Activated CD8-positive, alpha-beta memory T cell treated with anti-CD3 and anti-CD28 coated beads, Interleukin-2, amount 50 U/mL, for 24 hours (primary cell): ENCODE measurements around the gene CTU2.

ENCODE experiments used
- DNase-seq: peaks from one replicate; pipeline ENCODE4 v3.0.0-alpha.2; 2020; ENCODE audit errors: extremely low read depth

Gene CTU2

DNA sequence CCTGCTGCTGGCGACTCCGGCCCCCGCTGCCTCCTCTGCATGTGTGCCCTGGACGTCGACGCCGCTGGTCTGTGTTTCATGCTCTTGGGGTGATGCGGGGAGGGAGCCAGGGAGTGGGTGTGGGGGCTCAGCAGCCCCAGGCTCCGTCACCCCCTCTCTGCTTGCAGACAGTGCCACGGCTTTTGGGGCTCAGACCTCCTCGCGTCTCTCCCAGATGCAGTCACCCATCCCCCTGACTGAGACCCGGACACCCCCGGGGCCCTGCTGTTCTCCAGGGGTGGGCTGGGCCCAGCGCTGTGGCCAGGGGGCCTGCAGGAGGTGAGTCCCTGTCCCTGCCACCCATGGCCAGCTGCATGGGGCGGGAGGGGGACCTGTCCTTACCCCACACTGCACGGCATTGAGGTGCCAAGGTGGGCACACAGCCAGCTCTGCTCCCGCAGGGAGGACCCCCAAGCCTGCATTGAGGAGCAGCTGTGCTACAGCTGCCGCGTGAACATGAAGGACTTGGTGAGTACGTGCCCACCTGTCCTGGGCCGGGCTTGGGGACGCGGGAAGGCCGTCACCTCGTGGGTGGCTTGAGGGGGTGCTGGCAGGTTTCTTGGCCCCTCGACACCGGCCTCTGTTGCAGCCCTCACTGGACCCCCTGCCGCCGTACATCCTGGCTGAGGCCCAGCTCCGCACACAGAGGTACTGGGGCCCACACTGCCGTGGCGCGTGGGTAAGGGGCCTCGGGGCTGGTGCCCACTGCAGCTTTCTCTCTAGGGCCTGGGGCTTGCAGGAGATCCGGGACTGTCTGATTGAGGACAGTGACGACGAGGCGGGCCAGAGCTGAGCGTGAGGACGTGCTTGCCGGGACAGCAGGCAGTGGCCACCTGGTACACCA, 8.4 kb downstream of the CTU2 start:
- no peak for DNase-seq

DNA sequence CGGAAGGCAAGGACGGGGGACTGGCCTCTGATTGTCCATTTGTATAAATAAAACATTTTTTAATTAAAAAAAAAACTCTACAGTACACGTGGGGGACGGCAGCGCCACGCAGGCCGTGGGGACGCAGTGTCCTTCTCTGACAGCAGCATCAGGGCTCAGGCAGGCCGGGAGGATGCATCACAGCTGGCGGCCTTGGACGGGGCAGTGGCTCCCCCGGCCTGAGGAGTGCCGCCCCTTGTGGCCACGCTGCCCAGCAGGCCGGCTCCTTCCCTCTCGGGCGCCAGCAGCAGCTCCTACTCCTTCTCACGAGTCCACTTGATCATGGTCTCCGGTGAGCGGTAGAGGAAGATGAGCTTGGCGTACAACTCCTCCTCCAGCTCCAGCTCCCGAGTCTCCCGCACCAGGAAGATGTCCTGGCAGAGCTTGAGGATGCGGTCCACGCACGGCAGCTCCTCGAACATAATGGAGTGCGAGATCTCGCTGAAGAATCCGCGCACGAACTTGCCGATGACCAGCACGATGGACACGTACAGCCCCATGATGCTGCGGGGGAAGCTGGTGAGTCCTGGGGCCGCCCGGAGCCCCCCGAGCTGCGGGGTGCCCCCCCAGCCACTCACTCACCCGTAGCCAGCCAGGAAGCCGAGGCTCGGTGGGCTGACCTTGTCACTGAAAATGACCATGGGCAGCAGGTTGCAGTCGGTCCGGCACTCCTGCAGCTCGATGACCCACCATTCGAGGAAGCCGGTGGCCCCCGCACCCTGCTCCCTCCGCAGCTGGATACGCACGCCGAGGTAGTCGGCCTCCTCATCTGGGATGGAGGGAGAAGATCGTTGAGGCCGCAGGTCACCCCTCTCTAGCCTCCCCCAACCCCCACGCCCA, 9.2 kb downstream of the CTU2 start:
- DNase-seq, result no peak

DNA sequence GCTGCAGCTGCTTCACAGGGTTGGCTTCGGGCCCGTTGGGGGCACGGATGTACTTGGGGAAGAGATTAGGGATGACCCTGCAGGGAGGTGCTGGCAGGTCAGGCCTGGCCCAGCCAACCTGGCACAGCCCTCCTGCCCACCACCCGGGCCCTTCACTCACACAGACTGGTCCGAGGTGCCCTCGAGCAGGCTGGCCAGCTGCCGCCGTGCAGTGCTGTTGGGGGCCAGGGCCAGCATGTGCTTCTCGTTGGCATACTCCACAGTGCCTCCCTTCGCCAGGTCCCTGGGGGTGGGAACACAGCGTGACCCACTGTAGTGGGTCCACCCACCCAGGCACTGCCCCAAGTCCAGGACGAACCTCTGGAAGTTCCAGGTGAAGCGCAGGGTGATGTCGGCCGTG, 9.9 kb downstream of the CTU2 start:
- no peak for DNase-seq

DNA sequence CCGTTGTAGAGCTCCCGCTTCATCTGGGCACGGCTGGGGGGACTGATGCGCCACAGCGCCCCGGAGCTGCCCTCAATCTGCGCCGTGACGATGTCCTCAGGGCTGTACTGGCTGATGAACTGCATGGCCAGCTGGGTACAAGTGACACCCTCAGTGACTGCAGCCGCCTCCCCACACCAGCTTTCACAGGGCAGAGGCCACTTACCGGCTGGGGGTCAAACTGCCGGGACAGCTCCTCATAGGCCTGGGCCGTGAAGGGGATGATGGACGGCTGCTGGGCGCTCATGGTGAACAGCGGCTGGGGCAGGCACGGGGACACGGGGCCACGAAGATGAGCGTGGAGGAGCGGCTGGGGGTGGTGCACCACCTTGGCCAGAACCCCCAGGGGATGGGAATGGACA, 10.3 kb downstream of the CTU2 start:
- no peak for DNase-seq

DNA sequence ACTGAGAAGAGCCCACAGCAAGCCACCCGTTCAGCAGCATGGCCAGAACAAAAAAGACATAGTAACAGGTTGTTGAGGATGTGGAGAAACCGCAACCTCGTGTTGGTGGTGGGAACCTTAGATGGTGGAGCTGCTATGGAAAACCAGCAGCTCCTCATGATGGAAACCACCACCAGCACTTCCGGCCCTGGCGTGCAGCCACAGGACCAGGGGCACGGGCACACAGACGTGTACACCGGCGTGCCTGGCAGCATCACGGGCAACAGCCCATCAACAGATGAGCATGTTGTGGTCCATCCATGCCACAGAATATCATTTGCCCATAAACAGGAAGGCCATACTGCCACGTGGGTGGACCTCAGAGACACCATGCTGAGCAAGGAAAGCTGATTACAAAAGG, 11.9 kb downstream of the CTU2 start:
- no peak for DNase-seq

DNA sequence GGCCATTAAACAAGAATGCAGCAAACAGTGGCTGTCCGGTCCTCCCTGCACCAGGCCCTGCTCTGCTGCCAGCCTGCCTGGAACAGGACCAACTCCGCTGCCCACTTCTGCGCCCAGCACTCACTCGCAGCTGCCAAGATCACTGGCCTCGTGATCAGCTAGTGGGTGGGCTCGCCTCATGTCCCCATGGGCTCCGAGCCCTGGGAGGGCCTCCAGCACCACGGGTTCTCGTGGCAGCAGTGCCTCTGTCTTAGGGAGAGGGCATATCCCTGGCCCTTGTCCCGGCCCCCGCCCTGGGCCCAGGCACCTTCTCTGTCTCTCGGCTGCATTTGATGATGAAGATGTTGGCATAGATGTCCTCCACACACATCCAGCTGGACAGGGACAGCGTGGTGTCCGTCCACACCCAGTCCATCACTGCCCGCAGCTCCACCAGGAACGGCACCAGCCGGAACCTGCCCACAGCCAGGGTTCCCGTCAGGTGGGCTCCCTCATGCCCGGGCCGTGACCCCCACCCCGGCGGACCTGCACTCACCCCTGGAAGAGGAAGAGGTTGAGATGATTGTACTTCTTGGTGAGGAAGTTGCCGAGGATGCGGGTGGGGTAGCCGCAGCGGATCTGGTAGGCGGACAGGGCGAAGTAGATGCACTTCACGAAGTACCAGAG, 13.1 kb downstream of the CTU2 start:
- no peak for DNase-seq

DNA sequence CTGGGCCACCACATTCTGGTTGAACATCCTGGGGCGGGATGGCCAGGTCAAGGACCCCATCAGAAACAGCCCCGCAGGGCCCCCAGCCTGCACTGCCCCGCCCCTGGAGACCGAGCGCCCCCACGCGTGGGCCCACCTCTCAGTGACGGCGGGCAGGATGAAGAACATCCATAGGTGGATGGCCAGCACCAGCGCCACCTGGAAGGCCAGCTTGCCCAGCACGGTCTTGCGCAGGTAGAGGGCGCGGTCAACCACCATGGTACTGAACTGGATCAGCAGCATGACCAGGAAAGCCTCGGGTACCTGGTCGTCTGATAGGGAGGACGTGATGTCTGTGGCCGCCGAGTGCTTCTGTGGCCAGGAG, 13.6 kb downstream of the CTU2 start:
- no peak for DNase-seq

DNA sequence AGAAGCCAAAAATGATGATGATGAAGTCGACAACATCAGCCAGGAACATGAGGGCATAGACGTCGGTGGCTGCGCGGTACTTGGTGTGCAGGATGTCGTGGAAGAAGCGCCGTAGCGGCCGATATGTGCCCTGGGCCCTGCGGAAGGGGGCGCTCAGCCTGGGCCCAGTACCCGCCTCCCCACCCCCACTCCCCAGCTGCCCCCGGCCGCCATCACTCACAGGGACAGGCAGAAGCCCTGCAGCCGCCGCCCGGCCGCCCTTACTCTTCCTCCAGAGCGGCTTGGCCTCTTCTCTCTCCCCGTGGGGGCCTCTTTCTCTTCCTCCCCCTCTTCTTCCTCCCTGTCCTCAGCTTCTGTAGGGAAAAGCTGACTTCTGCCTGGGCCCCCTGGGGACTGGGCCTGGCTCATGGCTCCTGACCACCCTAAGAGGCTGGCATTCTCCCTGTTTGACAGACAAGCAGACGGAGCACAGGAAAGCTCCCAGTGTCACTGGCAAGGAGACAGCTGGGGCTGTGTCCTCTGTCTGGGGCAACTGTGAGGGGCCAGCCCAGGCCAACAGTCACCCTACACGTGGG, 14.2 kb downstream of the CTU2 start:
- DNase-seq, result no peak

DNA sequence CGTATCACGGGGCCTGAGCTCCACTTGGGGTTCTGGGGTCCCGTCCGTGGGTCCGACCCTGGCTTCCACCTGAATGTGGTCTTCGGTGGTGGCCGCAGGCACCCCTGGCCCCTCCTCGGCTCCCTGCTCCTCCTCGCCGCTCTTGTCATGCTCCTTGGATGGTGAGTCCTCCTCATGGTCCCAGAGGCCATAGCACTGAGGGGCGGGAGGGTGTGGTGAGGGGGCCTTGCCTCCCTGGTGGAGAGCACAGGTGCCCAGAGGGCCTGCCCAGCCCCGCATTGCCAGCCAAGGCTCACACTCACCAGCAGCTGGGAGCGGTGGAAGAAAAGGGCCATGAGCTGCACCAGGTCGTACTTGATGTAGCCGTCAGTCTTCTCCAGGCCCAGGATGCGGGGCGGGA, 14.9 kb downstream of the CTU2 start:
- no peak for DNase-seq

DNA sequence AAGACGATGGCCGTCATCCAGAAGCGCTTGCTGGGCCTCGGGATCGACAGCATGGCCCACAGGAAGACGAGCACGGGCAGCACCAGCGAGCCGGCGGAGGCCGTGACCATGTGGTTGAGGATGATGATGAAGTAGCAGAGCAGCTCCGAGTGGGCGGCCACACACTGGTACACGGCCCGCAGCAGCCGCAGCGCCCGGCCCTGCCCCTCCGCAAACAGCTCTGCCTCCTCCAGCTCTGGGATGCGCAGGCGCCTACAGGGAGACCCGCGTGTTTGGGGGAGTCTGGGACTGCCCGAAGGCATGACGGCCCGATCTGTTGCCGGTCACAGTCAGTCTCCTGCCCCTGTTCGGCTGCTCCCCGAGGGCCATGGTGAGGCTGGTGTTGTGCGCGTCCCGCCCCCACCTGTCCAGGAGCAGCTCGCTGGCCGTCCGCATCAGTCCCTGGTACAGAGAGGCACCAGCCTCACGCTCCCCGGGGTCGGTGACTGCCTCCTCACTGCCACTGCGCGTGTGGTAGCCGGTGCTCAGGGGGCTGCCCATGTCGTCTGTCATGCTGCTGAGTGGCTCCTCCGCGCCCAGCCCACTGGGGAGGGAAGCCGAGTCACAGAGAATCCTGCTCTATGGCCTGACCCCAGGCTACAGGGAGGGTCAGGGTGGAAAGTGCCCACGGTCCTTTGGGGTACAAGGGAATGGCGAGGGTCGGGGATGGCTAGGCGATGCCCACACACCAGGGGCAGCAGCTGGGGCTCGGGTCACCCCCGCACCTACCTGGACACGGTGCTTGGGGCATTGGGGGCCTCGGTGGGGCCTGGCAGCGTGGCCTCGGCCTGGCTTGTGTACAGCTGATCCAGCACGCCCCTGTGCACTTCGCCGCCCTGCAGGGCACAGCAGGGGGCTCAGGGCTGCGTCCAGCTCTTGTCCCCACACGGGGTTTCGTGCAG, 15.8 kb downstream of the CTU2 start:
- DNase-seq, result no peak

DNA sequence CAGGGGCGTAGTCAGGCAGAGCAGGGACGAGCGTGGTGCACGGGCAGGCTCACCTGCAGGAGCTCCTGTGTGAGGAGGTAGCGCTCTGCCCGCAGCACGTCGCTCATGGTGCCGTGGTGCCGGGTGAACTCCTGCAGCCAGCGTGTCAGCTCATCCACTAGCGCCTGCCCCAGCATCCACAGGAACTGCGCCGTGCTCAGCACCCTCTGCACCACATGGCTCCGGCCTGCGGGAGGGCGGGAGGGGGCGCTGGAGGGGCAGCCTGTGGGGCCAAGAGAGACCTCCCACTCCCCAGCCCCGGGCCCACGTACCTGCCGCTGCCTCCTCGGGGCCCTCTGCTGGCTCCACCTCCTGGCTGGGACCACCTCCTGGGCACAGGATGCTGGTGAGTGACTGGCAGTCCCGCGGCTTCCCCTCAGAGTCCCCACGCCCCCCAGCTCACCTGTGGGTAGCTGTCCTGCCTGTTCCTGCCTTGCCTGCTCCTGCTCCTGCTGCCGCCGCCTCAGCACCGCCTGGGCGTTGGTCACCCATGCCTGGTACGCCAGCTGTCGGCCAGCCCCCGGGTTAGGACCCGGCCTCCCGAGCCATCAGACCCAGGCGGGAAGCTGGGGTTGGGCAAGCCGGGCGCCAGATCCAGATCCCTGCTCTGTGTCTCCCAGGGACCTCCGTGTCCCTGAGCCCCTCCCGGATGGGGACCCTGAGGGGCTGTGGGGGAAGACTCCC, 16.6 kb downstream of the CTU2 start:
- DNase-seq, result no peak

DNA sequence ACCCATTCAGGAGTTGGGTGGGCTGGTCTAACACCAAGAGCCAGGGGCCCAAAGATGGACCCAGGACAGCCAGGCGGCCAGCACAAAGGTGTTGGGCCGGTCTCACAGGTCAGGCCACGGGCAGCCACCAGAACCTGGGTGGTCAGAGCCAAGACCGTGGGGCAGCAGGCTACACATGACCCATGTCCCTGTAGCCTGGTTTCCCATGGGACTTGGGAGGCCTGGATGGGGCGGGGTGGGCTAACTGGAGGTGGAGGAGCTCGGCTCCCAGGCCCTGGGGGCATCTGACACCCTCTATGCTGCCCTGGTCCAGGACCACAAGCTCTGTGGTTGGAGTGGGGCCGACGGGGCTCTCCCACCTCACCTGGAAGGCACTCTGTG, 17.2 kb downstream of the CTU2 start:
- no peak for DNase-seq

DNA sequence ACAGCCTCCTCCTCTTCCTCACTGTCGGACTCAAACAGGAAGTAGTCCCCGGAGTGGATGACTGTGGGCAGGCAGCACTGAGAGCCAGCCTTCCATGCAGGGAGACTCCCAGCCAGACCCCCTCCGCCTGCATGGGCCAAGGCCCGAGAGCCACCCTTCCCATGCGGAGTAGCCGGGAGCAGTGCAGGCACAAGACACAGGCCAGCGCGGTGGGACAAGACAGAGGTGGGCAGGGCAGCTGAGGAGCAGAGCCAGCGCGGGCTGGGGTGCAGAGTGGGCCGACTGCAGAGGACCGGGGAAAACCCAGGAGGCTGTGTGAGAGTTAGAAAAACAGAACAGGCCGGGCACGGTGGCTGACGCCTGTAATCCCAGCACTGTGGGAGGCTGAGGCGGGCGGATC, 17.6 kb downstream of the CTU2 start:
- DNase-seq, result no peak

DNA sequence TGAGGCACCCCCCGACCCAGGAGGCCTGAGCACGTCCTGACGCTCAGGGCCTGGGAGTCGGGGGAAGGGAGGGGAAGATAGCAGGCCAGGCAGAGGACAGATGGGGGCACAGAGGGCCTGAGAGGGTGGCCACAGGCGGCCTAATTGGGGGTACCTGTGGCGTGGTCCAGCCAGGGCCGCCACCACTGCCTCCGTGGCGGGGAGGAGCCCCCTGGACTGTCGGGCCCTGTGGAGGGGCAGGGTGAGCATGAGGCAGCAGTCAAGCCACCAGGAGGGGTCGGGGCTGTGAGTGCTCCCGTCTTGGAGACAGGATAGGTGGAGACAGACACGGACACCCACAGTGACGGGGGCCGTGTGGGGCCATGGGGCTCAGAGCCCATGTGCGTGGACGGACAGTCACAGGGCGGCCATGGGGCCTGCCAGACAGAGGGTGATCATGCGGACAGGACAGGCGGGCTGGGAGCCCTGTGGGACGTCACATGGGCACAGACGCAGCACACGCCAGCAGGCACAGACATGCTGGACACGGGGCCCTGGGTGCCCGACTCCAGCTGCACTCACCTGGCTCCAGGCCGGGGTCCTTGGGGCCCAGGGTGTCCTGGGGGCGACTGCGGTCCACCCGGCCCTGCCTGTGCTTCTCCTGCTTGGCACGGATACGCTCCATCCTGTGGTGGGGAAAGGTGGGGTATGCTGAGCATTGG, 18.7 kb downstream of the CTU2 start:
- DNase-seq, result no peak

DNA sequence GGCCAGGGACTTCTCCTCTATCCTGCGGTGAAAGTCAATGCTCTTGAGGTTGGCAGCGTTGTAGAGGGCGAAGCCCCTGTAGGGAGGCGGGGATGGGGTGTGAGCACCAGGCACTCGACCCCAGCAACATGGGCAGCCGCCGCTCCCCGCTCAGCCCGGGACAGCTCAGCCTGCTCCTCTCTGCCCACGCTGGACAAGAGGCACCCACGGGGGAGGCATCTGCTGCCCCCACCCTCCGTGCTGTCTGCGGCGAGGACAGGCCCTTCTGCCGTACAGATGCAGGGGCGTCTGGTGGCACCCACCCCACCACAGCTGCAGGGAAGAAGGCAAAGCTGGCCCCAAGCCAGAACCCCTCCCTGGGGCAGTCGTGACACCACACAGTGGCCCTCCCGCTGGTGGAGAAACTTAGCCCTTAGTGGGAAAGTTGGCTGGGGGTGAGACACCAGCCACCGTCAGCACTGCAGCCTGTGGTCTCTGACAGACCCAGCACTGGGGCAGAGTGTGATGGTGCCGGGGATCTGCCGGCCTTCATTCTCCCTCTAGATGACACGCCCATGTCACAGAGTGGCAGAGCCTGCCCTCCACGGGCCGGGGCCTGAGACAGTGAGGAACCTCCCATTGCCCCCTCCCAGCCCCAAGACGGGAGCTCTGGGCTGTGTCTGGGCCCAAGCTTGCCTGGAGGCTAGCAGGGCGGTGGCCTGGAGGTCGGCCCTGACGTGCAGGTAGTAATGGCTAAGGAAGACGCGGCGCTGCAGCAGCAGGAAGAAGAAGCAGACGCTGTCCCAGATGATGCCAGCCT, 19.5 kb downstream of the CTU2 start:
- DNase-seq, result no peak

DNA sequence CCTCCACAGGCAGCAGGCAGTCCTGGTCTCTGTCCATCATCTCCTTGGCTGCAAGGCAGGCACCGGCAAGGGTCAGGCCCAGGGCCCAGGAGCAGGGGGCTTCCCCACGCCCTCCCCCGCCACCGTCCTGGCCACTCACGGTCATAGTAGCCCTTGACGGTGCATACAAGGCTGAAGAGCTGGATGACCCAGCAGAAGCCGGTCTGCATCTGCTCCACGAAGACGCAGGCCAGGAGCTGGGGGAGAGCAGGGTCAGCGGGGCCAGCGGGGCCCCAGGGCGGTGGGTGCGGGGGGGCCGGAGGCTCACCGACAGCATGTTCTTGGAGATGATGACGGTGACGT, 20.1 kb downstream of the CTU2 start:
- DNase-seq, result no peak

DNA sequence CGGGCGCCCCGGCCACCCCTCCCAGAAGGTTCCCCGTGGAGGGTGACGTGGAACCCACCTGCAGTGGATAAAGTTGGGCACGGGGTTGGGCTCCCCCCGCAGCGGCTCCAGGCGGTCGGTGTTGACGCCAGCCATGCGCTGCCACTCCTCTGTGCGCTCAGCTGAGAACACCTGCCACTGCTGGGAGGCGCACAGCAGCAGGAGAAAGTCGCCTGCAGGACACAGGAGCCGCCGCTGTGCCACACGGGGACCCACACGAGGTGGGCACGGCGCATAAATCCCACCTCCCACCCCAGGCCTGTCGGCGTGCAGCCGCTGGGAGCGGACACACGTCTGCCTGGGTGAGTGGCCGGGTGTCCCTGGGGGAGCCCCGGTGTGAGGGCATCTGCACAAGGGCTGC, 20.7 kb downstream of the CTU2 start:
- DNase-seq, result no peak

DNA sequence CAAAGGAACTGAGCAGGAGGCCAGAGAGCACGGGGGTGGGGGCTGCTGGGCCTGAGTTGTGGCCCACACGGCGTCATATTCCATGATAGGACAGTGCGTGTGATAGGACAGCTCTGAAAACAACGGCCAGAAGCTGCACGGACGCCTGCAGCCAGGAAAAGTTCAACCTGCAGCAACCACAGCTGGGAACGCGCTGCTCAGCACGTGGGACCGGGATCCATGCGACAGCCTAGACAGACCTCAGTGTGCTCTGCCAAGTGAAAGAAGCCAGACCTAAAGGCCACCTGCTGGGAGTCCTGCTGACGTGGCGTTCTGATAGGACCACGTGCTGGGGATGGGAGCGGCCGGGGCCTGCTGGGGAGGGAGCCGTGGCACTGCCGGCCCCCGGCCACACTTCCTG, 21.6 kb downstream of the CTU2 start:
- DNase-seq, result no peak
